A673 (cell line): ENCODE measurements around the gene PRORP. TPM values are rescaled to one million over a fixed set of nuclear protein-coding genes. Genes with fewer than 3 reads are reported as not detected.
A peak's percentile ranks its signal among the peaks of the same experiment; 100 is the strongest.
"Not testable (repeated sequence)": the region's sequence is repeated elsewhere in the genome, so short reads cannot be mapped to it uniquely, and the experiment has no call there.

Experiments
- BruUV-seq: library from RNA; stranded (reverse); fragments of 400-500 nt; replicated peaks from 2 replicates; lab custom pipeline; 2021; lab: Mats Ljungman, UMichigan
- CTCF ChIA-PET: fragments of 300-600 bp; sonication (Branson Sonifier 250); formaldehyde crosslinking; loops from one replicate; lab custom pipeline; 2022; ENCODE audit warnings: antibody characterized with exemption; lab: Charles Lee
- POLR2A ChIA-PET: fragments of 300-600 bp; sonication (Branson Sonifier 250); formaldehyde crosslinking; loops from one replicate; lab custom pipeline; 2022; ENCODE audit warnings: antibody characterized with exemption; ENCODE audit not compliant: low non-redundant PET; lab: Charles Lee
- DNase-seq: peaks from one replicate; pipeline ENCODE4 v3.0.0-alpha.2; 2015; ENCODE audit warnings: low spot score
- H3K27ac ChIP-seq: fragments of 200-600 bp; sonication (generic); 2 replicates; pipeline ENCODE4 v1.5.1; 2016; ENCODE audit warnings: mixed run types, low read depth, mild to moderate bottlenecking, mixed read lengths, antibody characterized with exemption, low read length; ENCODE audit not compliant: poor library complexity, severe bottlenecking
- H3K27me3 ChIP-seq: fragments of 200-600 bp; sonication (generic); replicated peaks from 2 replicates; pipeline ENCODE4 v1.6.1; 2017; ENCODE audit warnings: mixed run types, low read depth, mild to moderate bottlenecking, mixed read lengths, antibody characterized with exemption, low read length; ENCODE audit not compliant: insufficient read depth, poor library complexity
- H3K36me3 ChIP-seq: fragments of 200-600 bp; sonication (generic); 2 replicates; pipeline ENCODE4 v1.6.1; 2016; ENCODE audit warnings: mixed run types, mild to moderate bottlenecking, mixed read lengths, antibody characterized with exemption, low read length; ENCODE audit not compliant: insufficient read depth, poor library complexity, severe bottlenecking
- H3K4me1 ChIP-seq: fragments of 200-600 bp; sonication (generic); 2 replicates; pipeline ENCODE4 v1.6.1; 2017; ENCODE audit warnings: mixed run types, mild to moderate bottlenecking, mixed read lengths, antibody characterized with exemption, low read length; ENCODE audit not compliant: insufficient read depth, poor library complexity, severe bottlenecking
- H3K4me3 ChIP-seq: fragments of 200-600 bp; sonication (generic); 2 replicates; pipeline ENCODE4 v1.5.1; 2016; ENCODE audit warnings: low read depth, mixed run types, mild to moderate bottlenecking, mixed read lengths, low read length; ENCODE audit not compliant: poor library complexity, severe bottlenecking
- H3K9me3 ChIP-seq: fragments of 200-600 bp; sonication (generic); 2 replicates; pipeline ENCODE4 v1.6.1; 2016; ENCODE audit warnings: mixed run types, low read depth, mild to moderate bottlenecking, mixed read lengths, antibody characterized with exemption, low read length; ENCODE audit not compliant: poor library complexity, severe bottlenecking
- CTCF ChIP-seq: fragments of 300-800, 200-600 bp; sonication (generic); conservative IDR thresholded peaks from 2 replicates; pipeline ENCODE4 v1.5.1; 2017; ENCODE audit warnings: low read depth, mild to moderate bottlenecking, antibody characterized with exemption, low read length, moderate library complexity, mixed read lengths
- EZH2 ChIP-seq: fragments of 200-600 bp; sonication (generic); IDR thresholded peaks from 2 replicates; pipeline ENCODE4 v1.6.1; 2017; ENCODE audit warnings: borderline replicate concordance, low read depth, mild to moderate bottlenecking, mixed read lengths, antibody characterized with exemption, low read length; ENCODE audit not compliant: poor library complexity, severe bottlenecking
- intact Hi-C: fragments of 100-400 bp; cut with micrococcal nuclease; formaldehyde crosslinking; loops from one replicate; pipeline ENCODE4 v1.10.0; 2022; ENCODE audit not compliant: unreplicated experiment
- total RNA-seq: library from RNA; stranded (reverse); gene quantifications from 2 replicates; pipeline ENCODE4 v1.2.3, GENCODE V29; 2021

The PRORP gene
- total RNA-seq, 1 experiment from 2014 or later = 46.5 TPM

GRCh38 chr14:35149239-35149638, 26.9 kb downstream of the PRORP start:
- no TSS peak for BruUV-seq
- Histone ChIP-seq H3K9me3 (no peaks in the 10 kb centered on the region), H3K27me3 (no peaks in the 10 kb centered on the region), H3K4me3 (no peak overlapping the region), H3K4me1 (peaks cover 8% of the 10 kb centered on the region), H3K27ac (no peak overlapping the region), H3K36me3 (no peaks in the 10 kb centered on the region)
- intact Hi-C loops = loop anchor here (10.0 kb wide), 1 partner anchor 666 kb away; no protein-coding TSS in a partner anchor
- no peak for DNase-seq
- TF ChIP-seq EZH2 (no peak), CTCF (no peak)
- ChIA-PET POLR2A (no interaction called here), CTCF (no interaction called here)

GRCh38 chr14:35152531-35152930, 30.2 kb downstream of the PRORP start:
- POLR2A ChIA-PET, CTCF ChIA-PET, H3K36me3 ChIP-seq, H3K27ac ChIP-seq, DNase-seq, intact Hi-C loops, H3K9me3 ChIP-seq, H3K4me3 ChIP-seq, H3K27me3 ChIP-seq, BruUV-seq: not testable (repeated sequence)
- H3K4me1 ChIP-seq = peaks cover 33% of the 10 kb centered on the region

- POLR2A ChIA-PET = no interaction called here
- Histone ChIP-seq H3K27me3 (no peaks in the 10 kb centered on the region), H3K36me3 (no peaks in the 10 kb centered on the region), H3K9me3 (no peaks in the 10 kb centered on the region), H3K27ac (peak overlapping the region; percentile 31), H3K4me3 (no peak overlapping the region), H3K4me1 (peaks cover 44% of the 10 kb centered on the region)
- CTCF ChIA-PET = no interaction called here
- no peak for TF ChIP-seq CTCF
- intact Hi-C loops = no loop called here
- no peak for DNase-seq
- BruUV-seq = no TSS peak
These were observed 31.7 kb downstream of the PRORP start for GRCh38 chr14:35154016-35154415.

GRCh38 chr14:35155962-35156361, 33.6 kb downstream of the PRORP start:
- peak; percentile 72 for DNase-seq
- peak overlapping the region; percentile 73 for H3K27ac ChIP-seq
- TF ChIP-seq EZH2 = no peak
- no peak for TF ChIP-seq CTCF
- no TSS peak for BruUV-seq
- H3K36me3 ChIP-seq = no peaks in the 10 kb centered on the region
- peaks cover 63% of the 10 kb centered on the region for H3K4me1 ChIP-seq
- ChIA-PET CTCF (no interaction called here), POLR2A (interaction anchor here (0.6 kb wide), 2 partner anchors 243 to 694 kb away, joined by 3 to 10 read pairs; partner anchors contain the start of gene SPTSSA)
- no peaks in the 10 kb centered on the region for H3K27me3 ChIP-seq
- intact Hi-C loops = no loop called here
- H3K4me3 ChIP-seq = no peak overlapping the region
- no peaks in the 10 kb centered on the region for H3K9me3 ChIP-seq
